Lower lobe of right lung (tissue), 2 donors: Measurements from ENCODE around the gene GPC6. TPM values are rescaled to one million over a fixed set of nuclear protein-coding genes. Genes with fewer than 3 reads are reported as not detected.

ENCODE experiments used
- ATAC-seq, 2 donors: fragments of 200-7000 bp; cut with Tn5 transposase; one replicate each; pipeline ENCODE4 v1.9.1; 2020 to 2022; ENCODE audit warnings: mild to moderate bottlenecking in 2 of 2, moderate library complexity in 2 of 2
- DNase-seq: peaks from one replicate; pipeline ENCODE4 v3.0.0-alpha.2; 2020
- H3K27ac ChIP-seq: fragments of 200-600 bp; one replicate; pipeline ENCODE4 v1.8.0; 2022
- H3K27me3 ChIP-seq: fragments of 200-600 bp; one replicate; pipeline ENCODE4 v1.8.0; 2022; ENCODE audit warnings: low read depth
- H3K36me3 ChIP-seq: fragments of 200-600 bp; one replicate; pipeline ENCODE4 v1.8.0; 2022; ENCODE audit warnings: mild to moderate bottlenecking
- H3K4me1 ChIP-seq: fragments of 200-600 bp; one replicate; pipeline ENCODE4 v1.8.0; 2022
- H3K4me3 ChIP-seq: fragments of 200-600 bp; one replicate; pipeline ENCODE4 v1.8.0; 2022; ENCODE audit warnings: mild to moderate bottlenecking
- H3K9me3 ChIP-seq: fragments of 200-600 bp; one replicate; pipeline ENCODE4 v1.8.0; 2022
- CTCF ChIP-seq: fragments of 200-600 bp; IDR thresholded peaks from one replicate; pipeline ENCODE4 v1.8.0; 2022; ENCODE audit warnings: antibody characterized with exemption, mild to moderate bottlenecking
- intact Hi-C: fragments of 100-400 bp; cut with DNase I; formaldehyde crosslinking; loops from one replicate; pipeline ENCODE4 v1.11.0; 2022
- total RNA-seq: library from RNA; stranded (reverse); fragmentation: NEBNext Ultra II Directional; extraction: Animal tissue kit (Norgen Biotek cat#: 25700); gene quantifications from one replicate; pipeline ENCODE4 v1.2.1, GENCODE V29; 2021
- donor health status: DM: no; HTN: yes; CAD: no; lungs with severe emphysema.

Gene GPC6
- total RNA-seq, 1 donor from 2014 or later: 5.5 TPM

- peaks cover 19% of the 10 kb centered on the region for H3K27me3 ChIP-seq
- intact Hi-C loops: no loop called here
- no peaks in the 10 kb centered on the region for H3K9me3 ChIP-seq
- H3K4me3 ChIP-seq: no peak overlapping the region
- DNase-seq (no peak), ATAC-seq (no peak)
- H3K36me3 ChIP-seq: no peaks in the 10 kb centered on the region
- no peaks in the 10 kb centered on the region for H3K4me1 ChIP-seq
- TF ChIP-seq CTCF: no peak
- H3K27ac ChIP-seq: no peak overlapping the region
Observed at GRCh38 chr13:93231867-93232266, 5.3 kb downstream of the GPC6 start.

- no peak for ATAC-seq
- Histone ChIP-seq H3K27me3 (no peaks in the 10 kb centered on the region), H3K36me3 (no peaks in the 10 kb centered on the region), H3K4me3 (no peak overlapping the region), H3K4me1 (no peaks in the 10 kb centered on the region), H3K27ac (no peak overlapping the region), H3K9me3 (peaks cover 9% of the 10 kb centered on the region)
- no peak for TF ChIP-seq CTCF
- intact Hi-C loops: no loop called here
- DNase-seq: no peak
Observed at GRCh38 chr13:93233997-93234416, 7.4 kb downstream of the GPC6 start.

- DNase-seq: no peak
- TF ChIP-seq CTCF: no peak
- Histone ChIP-seq H3K9me3 (peaks cover 13% of the 10 kb centered on the region), H3K27me3 (no peaks in the 10 kb centered on the region), H3K36me3 (no peaks in the 10 kb centered on the region), H3K4me1 (no peaks in the 10 kb centered on the region), H3K27ac (no peak overlapping the region), H3K4me3 (no peak overlapping the region)
- intact Hi-C loops: no loop called here
- ATAC-seq: no peak
Observed at GRCh38 chr13:93234459-93234858, 7.9 kb downstream of the GPC6 start.

- DNase-seq (no peak), ATAC-seq (no peak)
- H3K36me3 ChIP-seq: no peaks in the 10 kb centered on the region
- H3K9me3 ChIP-seq: peaks cover 17% of the 10 kb centered on the region
- intact Hi-C loops: no loop called here
- no peak for TF ChIP-seq CTCF
- no peaks in the 10 kb centered on the region for H3K27me3 ChIP-seq
- H3K4me3 ChIP-seq: no peak overlapping the region
- H3K4me1 ChIP-seq: no peaks in the 10 kb centered on the region
- H3K27ac ChIP-seq: no peak overlapping the region
Observed at GRCh38 chr13:93235258-93236015, 8.8 kb downstream of the GPC6 start.

GRCh38 chr13:93238711-93239110 is 12.1 kb downstream of the GPC6 start:
- no peaks in the 10 kb centered on the region for H3K27me3 ChIP-seq
- DNase-seq (no peak), ATAC-seq (no peak)
- H3K4me1 ChIP-seq: no peaks in the 10 kb centered on the region
- TF ChIP-seq CTCF: no peak
- no peak overlapping the region for H3K4me3 ChIP-seq
- intact Hi-C loops: no loop called here
- H3K36me3 ChIP-seq: no peaks in the 10 kb centered on the region
- H3K9me3 ChIP-seq: peaks cover 17% of the 10 kb centered on the region
- no peak overlapping the region for H3K27ac ChIP-seq
